ENCODE measurements around the gene EXOC6B.

The EXOC6B gene

GRCh38 chr2:72144632-72145288 is 681.1 kb downstream of the EXOC6B start:
- DNase-seq (ENCODE audit: low spot score) = no peak

- no peak for DNase-seq (ENCODE audit: low spot score)
Measured at GRCh38 chr2:72144274-72144631, 681.6 kb downstream of the EXOC6B start.

GRCh38 chr2:72143441-72144273 is 682.2 kb downstream of the EXOC6B start:
- no peak for DNase-seq (ENCODE audit: low spot score)

- DNase-seq (ENCODE audit: low spot score) = no peak
Measured at GRCh38 chr2:72142570-72143440, 683.0 kb downstream of the EXOC6B start.

- no peak for DNase-seq (ENCODE audit: low spot score)
Measured at GRCh38 chr2:72141881-72142451, 683.9 kb downstream of the EXOC6B start.

- no peak for DNase-seq (ENCODE audit: low spot score)
Measured at GRCh38 chr2:72141032-72141645, 684.7 kb downstream of the EXOC6B start.

GRCh38 chr2:72140621-72140960 is 685.2 kb downstream of the EXOC6B start:
- no peak for DNase-seq (ENCODE audit: low spot score)

GRCh38 chr2:72139874-72140620 is 685.8 kb downstream of the EXOC6B start:
- no peak for DNase-seq (ENCODE audit: low spot score)

GRCh38 chr2:72139471-72139873 is 686.4 kb downstream of the EXOC6B start:
- DNase-seq (ENCODE audit: low spot score) = no peak

GRCh38 chr2:72138921-72139381 is 686.9 kb downstream of the EXOC6B start:
- DNase-seq (ENCODE audit: low spot score) = no peak

GRCh38 chr2:72138011-72138881 is 687.6 kb downstream of the EXOC6B start:
- DNase-seq (ENCODE audit: low spot score) = no peak

GRCh38 chr2:72137498-72138010 is 688.3 kb downstream of the EXOC6B start:
- DNase-seq (ENCODE audit: low spot score) = peak; percentile 62

GRCh38 chr2:72136933-72137497 is 688.8 kb downstream of the EXOC6B start:
- DNase-seq (ENCODE audit: low spot score) = no peak

GRCh38 chr2:72136331-72136730 is 689.5 kb downstream of the EXOC6B start:
- DNase-seq (ENCODE audit: low spot score) = no peak

GRCh38 chr2:72135921-72136320 is 689.9 kb downstream of the EXOC6B start:
- no peak for DNase-seq (ENCODE audit: low spot score)

- DNase-seq (ENCODE audit: low spot score) = no peak
Measured at GRCh38 chr2:72134997-72135800, 690.6 kb downstream of the EXOC6B start.

GRCh38 chr2:72134408-72134996 is 691.3 kb downstream of the EXOC6B start:
- no peak for DNase-seq (ENCODE audit: low spot score)

GRCh38 chr2:72133721-72134407 is 692.0 kb downstream of the EXOC6B start:
- no peak for DNase-seq (ENCODE audit: low spot score)

Data from hematopoietic multipotent progenitor cell treated with erythropoietin and hydrocortisone succinate and interleukin-3 and kit ligand, for 17 days (in vitro differentiated cells).